Measurements from ENCODE around the gene DISC1.

The DISC1 gene

GRCh38 chr1:231971397-231972110 is 345.0 kb downstream of the DISC1 start:
- in situ Hi-C loops (cut with MboI; ENCODE audit: low sequenced_read_pairs), result no loop called here

- in situ Hi-C loops (cut with MboI; ENCODE audit: low sequenced_read_pairs), result no loop called here
These were observed 345.5 kb downstream of the DISC1 start for GRCh38 chr1:231972111-231972445.

GRCh38 chr1:231973830-231974229 is 347.2 kb downstream of the DISC1 start:
- in situ Hi-C loops (cut with MboI; ENCODE audit: low sequenced_read_pairs), result no loop called here

GRCh38 chr1:231976231-231976630 is 349.6 kb downstream of the DISC1 start:
- in situ Hi-C loops (cut with MboI; ENCODE audit: low sequenced_read_pairs), result no loop called here

GRCh38 chr1:231981675-231982074 is 355.1 kb downstream of the DISC1 start:
- in situ Hi-C loops (cut with MboI; ENCODE audit: low sequenced_read_pairs), result no loop called here

GRCh38 chr1:231982871-231983587 is 356.4 kb downstream of the DISC1 start:
- in situ Hi-C loops (cut with MboI; ENCODE audit: low sequenced_read_pairs), result no loop called here

GRCh38 chr1:231983588-231984193 is 357.1 kb downstream of the DISC1 start:
- in situ Hi-C loops (cut with MboI; ENCODE audit: low sequenced_read_pairs), result no loop called here

GRCh38 chr1:231985296-231986023 is 358.9 kb downstream of the DISC1 start:
- in situ Hi-C loops (cut with MboI; ENCODE audit: low sequenced_read_pairs), result no loop called here

- in situ Hi-C loops (cut with MboI; ENCODE audit: low sequenced_read_pairs), result no loop called here
These were observed 360.2 kb downstream of the DISC1 start for GRCh38 chr1:231986631-231987336.

GRCh38 chr1:231990388-231990787 is 363.8 kb downstream of the DISC1 start:
- in situ Hi-C loops (cut with MboI; ENCODE audit: low sequenced_read_pairs), result no loop called here

GRCh38 chr1:231991231-231991630 is 364.6 kb downstream of the DISC1 start:
- in situ Hi-C loops (cut with MboI; ENCODE audit: low sequenced_read_pairs), result no loop called here

GRCh38 chr1:231993968-231994455 is 367.4 kb downstream of the DISC1 start:
- in situ Hi-C loops (cut with MboI; ENCODE audit: low sequenced_read_pairs), result no loop called here

- in situ Hi-C loops (cut with MboI; ENCODE audit: low sequenced_read_pairs), result no loop called here
These were observed 372.2 kb downstream of the DISC1 start for GRCh38 chr1:231998791-231999190.

GRCh38 chr1:232005300-232005699 is 378.7 kb downstream of the DISC1 start:
- in situ Hi-C loops (cut with MboI; ENCODE audit: low sequenced_read_pairs), result no loop called here

GRCh38 chr1:232009741-232010140 is 383.2 kb downstream of the DISC1 start:
- in situ Hi-C loops (cut with MboI; ENCODE audit: low sequenced_read_pairs), result no loop called here

GRCh38 chr1:232011961-232012360 is 385.4 kb downstream of the DISC1 start:
- in situ Hi-C loops (cut with MboI; ENCODE audit: low sequenced_read_pairs), result no loop called here

- in situ Hi-C loops (cut with MboI; ENCODE audit: low sequenced_read_pairs), result no loop called here
These were observed 386.3 kb downstream of the DISC1 start for GRCh38 chr1:232012773-232013386.

GRCh38 chr1:232014941-232015340 is 388.4 kb downstream of the DISC1 start:
- in situ Hi-C loops (cut with MboI; ENCODE audit: low sequenced_read_pairs), result no loop called here

- in situ Hi-C loops (cut with MboI; ENCODE audit: low sequenced_read_pairs), result no loop called here
These were observed 390.0 kb downstream of the DISC1 start for GRCh38 chr1:232016616-232017015.

GRCh38 chr1:232017057-232017456 is 390.5 kb downstream of the DISC1 start:
- in situ Hi-C loops (cut with MboI; ENCODE audit: low sequenced_read_pairs), result no loop called here

All from HL-60/S4 treated with retinoic acid at 250 ng/mL for 4 days and 3 days (cell line).